Measurements from ENCODE around the gene MOB3C.
A peak's percentile ranks its signal among the peaks of the same experiment; 100 is the strongest.

The MOB3C gene

DNA sequence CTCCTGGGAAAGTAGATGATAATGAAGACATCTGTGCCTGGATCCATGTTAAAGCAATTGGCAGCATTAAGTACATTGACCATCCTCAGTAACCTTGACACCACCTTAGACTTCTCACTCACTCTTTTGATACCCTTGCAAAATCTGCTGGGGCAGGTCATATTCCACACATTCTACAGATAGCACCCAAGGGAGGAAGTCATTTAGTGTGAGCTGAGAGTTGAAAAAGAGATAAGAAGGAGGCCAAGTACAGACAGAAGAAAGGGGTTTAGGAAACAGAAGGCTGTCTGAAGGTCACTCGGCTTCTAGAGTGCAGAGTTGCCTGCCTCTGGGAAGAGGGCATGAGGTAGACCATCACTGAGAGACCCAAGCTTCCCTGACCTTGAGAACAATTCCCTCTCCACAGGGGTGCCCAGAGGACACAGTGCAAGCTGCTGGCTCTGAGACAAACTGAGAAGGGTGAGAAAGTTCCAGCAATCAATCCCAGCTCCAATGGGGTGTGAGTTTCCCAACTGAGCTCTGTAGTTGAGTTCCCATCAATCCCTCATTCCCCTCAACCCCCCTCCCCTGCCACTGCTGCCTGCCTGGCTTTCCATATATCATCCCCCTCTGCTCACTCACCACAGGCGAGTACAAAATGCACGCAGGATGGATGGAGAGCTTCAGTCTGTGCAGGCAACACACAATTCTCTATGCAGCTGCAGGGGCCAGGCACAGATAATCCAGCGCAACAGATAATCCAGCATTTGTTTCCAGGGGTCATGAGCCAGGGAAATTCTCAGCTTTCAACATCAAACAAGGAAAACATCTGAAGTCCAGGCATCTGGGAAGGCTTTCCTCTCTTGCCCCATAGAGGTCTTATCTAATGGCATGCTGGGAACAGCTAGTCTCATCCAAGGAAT lies 7.4 kb upstream of the MOB3C start:
- Mint-ChIP-seq H3K36me3 (ENCODE audit: low read depth) (peaks cover 6% of the 10 kb centered on the region), H3K9me3 (no peaks in the 10 kb centered on the region), H3K4me3 (no peak overlapping the region), H3K27me3 (ENCODE audit: low read depth) (peaks cover 6% of the 10 kb centered on the region), H3K27ac (peak overlapping the region; percentile 2 to 42 (median 38)), H3K4me1 (peaks cover 16% of the 10 kb centered on the region)
- TF ChIP-seq, protein P1, sequence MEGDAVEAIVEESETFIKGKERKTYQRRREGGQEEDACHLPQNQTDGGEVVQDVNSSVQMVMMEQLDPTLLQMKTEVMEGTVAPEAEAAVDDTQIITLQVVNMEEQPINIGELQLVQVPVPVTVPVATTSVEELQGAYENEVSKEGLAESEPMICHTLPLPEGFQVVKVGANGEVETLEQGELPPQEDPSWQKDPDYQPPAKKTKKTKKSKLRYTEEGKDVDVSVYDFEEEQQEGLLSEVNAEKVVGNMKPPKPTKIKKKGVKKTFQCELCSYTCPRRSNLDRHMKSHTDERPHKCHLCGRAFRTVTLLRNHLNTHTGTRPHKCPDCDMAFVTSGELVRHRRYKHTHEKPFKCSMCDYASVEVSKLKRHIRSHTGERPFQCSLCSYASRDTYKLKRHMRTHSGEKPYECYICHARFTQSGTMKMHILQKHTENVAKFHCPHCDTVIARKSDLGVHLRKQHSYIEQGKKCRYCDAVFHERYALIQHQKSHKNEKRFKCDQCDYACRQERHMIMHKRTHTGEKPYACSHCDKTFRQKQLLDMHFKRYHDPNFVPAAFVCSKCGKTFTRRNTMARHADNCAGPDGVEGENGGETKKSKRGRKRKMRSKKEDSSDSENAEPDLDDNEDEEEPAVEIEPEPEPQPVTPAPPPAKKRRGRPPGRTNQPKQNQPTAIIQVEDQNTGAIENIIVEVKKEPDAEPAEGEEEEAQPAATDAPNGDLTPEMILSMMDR (IDR thresholded peaks at IDR 0.05; ENCODE audit: unreplicated experiment in 3 of 3): no peak

DNA sequence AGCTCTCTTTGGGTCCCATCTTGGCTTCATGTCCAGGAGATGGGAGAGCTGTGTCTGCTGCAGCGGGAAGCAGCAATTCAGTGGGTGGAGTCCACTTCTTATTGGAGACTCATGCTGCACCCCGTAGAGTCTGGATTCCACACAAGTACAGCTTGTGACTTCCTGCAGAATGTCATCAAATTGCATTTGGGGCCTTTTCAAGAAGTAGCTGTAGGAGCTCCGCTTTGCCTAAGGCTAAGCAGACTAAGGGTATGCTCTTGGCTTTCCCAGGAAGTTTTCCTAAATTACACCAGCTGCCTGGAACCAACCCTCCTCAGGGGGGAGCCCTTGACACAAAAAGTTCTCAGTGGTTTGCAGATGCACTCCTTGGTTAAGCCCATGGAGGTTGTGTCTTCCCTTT lies 5.7 kb upstream of the MOB3C start:
- Mint-ChIP-seq H3K36me3 (ENCODE audit: low read depth) (no peaks in the 10 kb centered on the region), H3K4me1 (peaks cover 17% of the 10 kb centered on the region), H3K27ac (peak overlapping the region in 2 of 3 experiments; percentile 41 to 79), H3K4me3 (no peak overlapping the region), H3K27me3 (ENCODE audit: low read depth) (peaks cover 6% of the 10 kb centered on the region), H3K9me3 (no peaks in the 10 kb centered on the region)
- TF ChIP-seq, protein P1 (IDR thresholded peaks at IDR 0.05; ENCODE audit: unreplicated experiment in 3 of 3): no peak

DNA sequence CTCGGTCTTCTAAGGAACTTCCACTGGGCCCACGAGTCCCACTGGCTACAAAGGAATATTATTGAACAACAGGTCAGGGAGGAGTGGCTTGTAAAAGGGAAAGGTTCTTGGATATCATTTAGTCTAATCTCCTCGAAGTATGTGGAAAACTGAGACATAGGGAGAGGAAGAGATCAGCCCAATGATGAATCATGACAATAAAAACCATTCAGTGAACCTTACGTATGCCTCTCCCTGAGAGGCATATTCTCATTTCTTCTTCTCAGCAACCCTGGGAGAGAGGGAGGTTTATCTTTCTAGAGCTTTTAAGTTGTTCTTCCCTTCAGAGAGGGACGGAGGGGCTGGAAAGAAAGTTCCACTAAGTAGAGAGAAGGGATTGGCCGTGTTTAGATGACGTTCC lies 5.3 kb upstream of the MOB3C start:
- Mint-ChIP-seq H3K27ac (peak overlapping the region in 2 of 3 experiments; percentile 41 to 79), H3K4me3 (no peak overlapping the region), H3K36me3 (ENCODE audit: low read depth) (no peaks in the 10 kb centered on the region), H3K4me1 (peaks cover 21% of the 10 kb centered on the region), H3K27me3 (ENCODE audit: low read depth) (peaks cover 6% of the 10 kb centered on the region), H3K9me3 (no peaks in the 10 kb centered on the region)
- TF ChIP-seq, protein P1 (IDR thresholded peaks at IDR 0.05; ENCODE audit: unreplicated experiment in 3 of 3): no peak

DNA sequence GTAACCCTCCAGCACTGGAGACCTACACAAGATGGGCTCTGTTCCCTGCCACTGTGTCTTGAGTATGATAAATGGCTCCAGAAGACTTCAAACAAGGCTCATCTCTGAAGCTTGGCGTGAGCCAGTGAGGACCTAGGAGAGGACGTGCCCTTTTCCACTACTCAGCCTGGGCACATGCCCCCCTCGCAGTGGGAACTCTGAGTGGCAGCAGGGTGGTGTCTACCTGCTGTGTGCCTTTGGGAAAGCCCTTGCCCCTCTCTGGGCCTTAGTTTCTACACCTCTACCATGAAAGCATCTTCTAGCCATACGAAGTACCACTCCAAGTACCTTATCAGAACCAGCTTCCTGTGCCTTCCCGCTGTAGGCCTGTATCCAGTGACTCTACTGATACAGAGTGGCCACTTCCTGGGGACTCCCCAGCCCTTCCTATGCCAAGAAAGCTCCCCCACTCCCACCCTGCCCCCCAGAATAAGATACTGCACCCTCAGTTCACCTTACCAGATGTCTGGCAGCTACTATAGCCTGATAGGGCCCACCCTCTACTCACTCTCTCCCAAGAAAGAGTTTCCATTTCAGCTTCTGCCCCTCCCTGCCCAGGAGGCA lies 3.1 kb upstream of the MOB3C start:
- Mint-ChIP-seq H3K4me1 (peaks cover 35% of the 10 kb centered on the region), H3K36me3 (ENCODE audit: low read depth) (no peaks in the 10 kb centered on the region), H3K27ac (no peak overlapping the region), H3K27me3 (ENCODE audit: low read depth) (peaks cover 6% of the 10 kb centered on the region), H3K9me3 (no peaks in the 10 kb centered on the region), H3K4me3 (no peak overlapping the region)
- TF ChIP-seq, protein P1 (IDR thresholded peaks at IDR 0.05; ENCODE audit: unreplicated experiment in 3 of 3): no peak

DNA sequence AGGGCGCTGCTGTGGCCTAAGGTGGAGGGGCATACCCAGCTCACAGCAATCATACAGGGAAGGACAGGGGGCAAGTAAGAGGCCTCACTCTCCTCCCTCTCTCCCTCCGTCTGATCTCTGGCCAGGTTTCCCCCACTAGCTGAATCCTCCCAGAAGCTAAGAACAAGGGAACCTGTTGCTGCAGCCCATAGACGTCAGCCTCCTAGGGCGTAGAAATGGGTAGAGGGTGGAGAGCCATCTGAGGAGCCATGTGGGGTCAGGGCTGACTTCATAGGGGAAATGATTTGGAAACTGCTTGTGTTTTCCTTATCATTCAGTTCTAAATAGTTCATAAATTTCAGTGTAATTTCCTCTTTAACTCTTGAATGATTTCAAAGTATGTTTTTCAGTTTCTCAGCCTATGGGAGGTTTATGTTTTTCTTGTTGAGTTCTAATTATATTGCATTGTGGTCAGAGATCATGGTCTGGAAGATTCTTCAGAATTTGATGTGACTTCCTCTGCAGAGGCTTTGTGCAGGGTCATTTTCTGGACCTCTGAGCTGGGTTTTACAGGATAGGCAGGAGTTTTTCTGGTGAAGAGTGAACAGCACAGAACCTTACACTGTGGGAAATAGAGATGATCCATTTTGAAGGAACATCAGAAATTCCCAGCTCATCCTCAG lies 2.3 kb upstream of the MOB3C start:
- peak overlapping the region in 1 of 3 experiments; percentile 28 for H3K27ac Mint-ChIP-seq
- peaks cover 31% of the 10 kb centered on the region for H3K4me1 Mint-ChIP-seq
- TF ChIP-seq, protein P1 (IDR thresholded peaks at IDR 0.05; ENCODE audit: unreplicated experiment in 3 of 3): no peak
- H3K27me3 Mint-ChIP-seq (ENCODE audit: low read depth): peaks cover 6% of the 10 kb centered on the region
- no peaks in the 10 kb centered on the region for H3K9me3 Mint-ChIP-seq
- no peaks in the 10 kb centered on the region for H3K36me3 Mint-ChIP-seq (ENCODE audit: low read depth)
- H3K4me3 Mint-ChIP-seq: peak overlapping the region in 2 of 3 experiments; percentile 11 to 43

Measured in nephron (organoid).